ENCODE measurements around the gene TMEM59L. TPM values are rescaled to one million over a fixed set of nuclear protein-coding genes. Genes with fewer than 3 reads are reported as not detected.

Gene TMEM59L
- total RNA-seq, 1 donor from 2014 or later, result 0.11 TPM

- TF ChIP-seq CTCF (IDR thresholded peaks at IDR 0.05) (no peak), EZH2phosphoT487 (IDR thresholded peaks at IDR 0.05) (no peak), EZH2 (IDR thresholded peaks at IDR 0.05) (no peak)
- Histone ChIP-seq H3K9ac (no peak overlapping the region), H3K27ac (no peak overlapping the region), H3K9me3 (ENCODE audit: low read depth) (no peaks in the 10 kb centered on the region), H3K4me1 (no peaks in the 10 kb centered on the region), H3K27me3 (peaks cover 38% of the 10 kb centered on the region), H3K79me2 (ENCODE audit: low read depth) (no peaks in the 10 kb centered on the region), H3K4me2 (no peak overlapping the region), H2AFZ (replicated peaks) (no peak overlapping the region), H3K36me3 (no peaks in the 10 kb centered on the region), H3F3A (ENCODE audit: low read depth) (no peaks in the 10 kb centered on the region), H4K20me1 (ENCODE audit: low read depth) (no peaks in the 10 kb centered on the region), H3K4me3 (no peak overlapping the region)
- peaks cover 28% of the 10 kb centered on the region for H3K4me1 Mint-ChIP-seq
- DNase-seq (ENCODE audit: low spot score), result no peak
- H3K9me3 Mint-ChIP-seq, result no peaks in the 10 kb centered on the region
- no peaks in the 10 kb centered on the region for H3K36me3 Mint-ChIP-seq
- peak overlapping the region; percentile 51 for H3K27ac Mint-ChIP-seq
- peak overlapping the region; percentile 58 for H3K4me3 Mint-ChIP-seq
- peaks cover 8% of the 10 kb centered on the region for H3K27me3 Mint-ChIP-seq (ENCODE audit: insufficient read depth, low read depth)
These were observed 14.2 kb downstream of the TMEM59L start for GRCh38 chr19:18626906-18627305.

GRCh38 chr19:18629166-18630088 is 16.8 kb downstream of the TMEM59L start:
- no peaks in the 10 kb centered on the region for H3K9me3 ChIP-seq (ENCODE audit: low read depth)
- DNase-seq (ENCODE audit: low spot score), result peak; percentile 42
- H3K27ac Mint-ChIP-seq, result peak overlapping the region; percentile 11
- no peak overlapping the region for H3K9ac ChIP-seq
- H4K20me1 ChIP-seq (ENCODE audit: low read depth), result no peaks in the 10 kb centered on the region
- H3F3A ChIP-seq (ENCODE audit: low read depth), result no peaks in the 10 kb centered on the region
- H3K36me3 Mint-ChIP-seq, result no peaks in the 10 kb centered on the region
- H3K9me3 Mint-ChIP-seq, result no peaks in the 10 kb centered on the region
- no peak overlapping the region for H2AFZ ChIP-seq (replicated peaks)
- peaks cover 15% of the 10 kb centered on the region for H3K27me3 Mint-ChIP-seq (ENCODE audit: insufficient read depth, low read depth)
- H3K4me2 ChIP-seq, result no peak overlapping the region
- no peaks in the 10 kb centered on the region for H3K4me1 ChIP-seq
- H3K27me3 ChIP-seq, result peaks cover 25% of the 10 kb centered on the region
- TF ChIP-seq EZH2 (IDR thresholded peaks at IDR 0.05) (no peak), EZH2phosphoT487 (IDR thresholded peaks at IDR 0.05) (no peak), CTCF (IDR thresholded peaks at IDR 0.05) (no peak)
- H3K79me2 ChIP-seq (ENCODE audit: low read depth), result no peaks in the 10 kb centered on the region
- no peaks in the 10 kb centered on the region for H3K36me3 ChIP-seq
- no peak overlapping the region for H3K27ac ChIP-seq
- peaks cover 31% of the 10 kb centered on the region for H3K4me1 Mint-ChIP-seq
- no peak overlapping the region for H3K4me3 ChIP-seq
- peak overlapping the region; percentile 35 for H3K4me3 Mint-ChIP-seq

GRCh38 chr19:18633321-18633720 is 20.7 kb downstream of the TMEM59L start:
- H3K36me3 Mint-ChIP-seq, result no peaks in the 10 kb centered on the region
- H4K20me1 ChIP-seq (ENCODE audit: low read depth), result peaks cover 11% of the 10 kb centered on the region
- H3K9me3 Mint-ChIP-seq, result no peaks in the 10 kb centered on the region
- no peak for DNase-seq (ENCODE audit: low spot score)
- no peak overlapping the region for H2AFZ ChIP-seq (replicated peaks)
- H3K36me3 ChIP-seq, result no peaks in the 10 kb centered on the region
- H3K4me1 ChIP-seq, result peaks cover 10% of the 10 kb centered on the region
- peaks cover 26% of the 10 kb centered on the region for H3K27me3 ChIP-seq
- H3K4me3 ChIP-seq, result no peak overlapping the region
- TF ChIP-seq CTCF (IDR thresholded peaks at IDR 0.05), result no peak
- TF ChIP-seq EZH2 (IDR thresholded peaks at IDR 0.05), result no peak
- TF ChIP-seq EZH2phosphoT487 (IDR thresholded peaks at IDR 0.05), result no peak
- no peaks in the 10 kb centered on the region for H3K9me3 ChIP-seq (ENCODE audit: low read depth)
- H3K27ac Mint-ChIP-seq, result peak overlapping the region; percentile 52
- peaks cover 13% of the 10 kb centered on the region for H3F3A ChIP-seq (ENCODE audit: low read depth)
- H3K27me3 Mint-ChIP-seq (ENCODE audit: insufficient read depth, low read depth), result peaks cover 19% of the 10 kb centered on the region
- H3K9ac ChIP-seq, result no peak overlapping the region
- H3K79me2 ChIP-seq (ENCODE audit: low read depth), result peaks cover 14% of the 10 kb centered on the region
- H3K27ac ChIP-seq, result no peak overlapping the region
- no peak overlapping the region for H3K4me2 ChIP-seq
- H3K4me3 Mint-ChIP-seq, result peak overlapping the region; percentile 7
- peaks cover 41% of the 10 kb centered on the region for H3K4me1 Mint-ChIP-seq

All from neural progenitor cell (in vitro differentiated cells).